WTC11 (cell line): Measurements from ENCODE around the gene RGS11. TPM values are rescaled to one million over a fixed set of nuclear protein-coding genes. Genes with fewer than 3 reads are reported as not detected.
A peak's percentile ranks its signal among the peaks of the same experiment; 100 is the strongest.

Experiments used
- ATAC-seq: fragments of 200-7000 bp; cut with Tn5 transposase; 2 replicates; pipeline ENCODE4 v1.10.0; 2021; ENCODE audit warnings: mild to moderate bottlenecking, moderate library complexity
- CTCF ChIA-PET: fragments of 300-600 bp; sonication (Branson Sonifier 250); formaldehyde crosslinking; loops from one replicate; lab custom pipeline; 2021; ENCODE audit warnings: antibody characterized with exemption; lab: Charles Lee
- POLR2A ChIA-PET: fragments of 350-600 bp; sonication (Branson Sonifier 250); formaldehyde crosslinking; loops from one replicate; lab custom pipeline; 2021; ENCODE audit warnings: antibody characterized with exemption; lab: Charles Lee
- DNase-seq: peaks from one replicate; pipeline ENCODE4 v3.0.0; 2021; ENCODE audit warnings: low spot score
- H3K27ac Mint-ChIP-seq: 2 replicates; pipeline ENCODE4 v1.8.0; 2021; ENCODE audit warnings: mixed read lengths
- H3K27me3 Mint-ChIP-seq: 2 replicates; pipeline ENCODE4 v1.8.0; 2021; ENCODE audit warnings: low read depth, mild to moderate bottlenecking, moderate library complexity, mixed read lengths
- H3K36me3 Mint-ChIP-seq: 2 replicates; pipeline ENCODE4 v1.8.0; 2021; ENCODE audit warnings: mixed read lengths
- H3K4me1 Mint-ChIP-seq: 2 replicates; pipeline ENCODE4 v1.8.0; 2022; ENCODE audit warnings: mixed read lengths
- H3K4me3 Mint-ChIP-seq: 2 replicates; pipeline ENCODE4 v1.8.0; 2021; ENCODE audit warnings: mild to moderate bottlenecking, moderate library complexity, mixed read lengths
- H3K9me3 Mint-ChIP-seq: 2 replicates; pipeline ENCODE4 v1.8.0; 2021; ENCODE audit warnings: mixed read lengths
- ELF4 ChIP-seq: sonication (generic); formaldehyde crosslinking; IDR thresholded peaks from 2 replicates; pipeline ENCODE4 v1.8.1; 2022; ENCODE audit warnings: low read depth, mild to moderate bottlenecking, moderate library complexity, missing genetic modification reagents
- HMGA2 ChIP-seq: fragments of 250-450 bp; sonication (Bioruptor Pico); IDR thresholded peaks from 2 replicates; pipeline ENCODE4 v1.4.0; 2021; ENCODE audit warnings: mild to moderate bottlenecking, moderate library complexity
- IRF2 ChIP-seq: sonication (generic); formaldehyde crosslinking; IDR thresholded peaks from 2 replicates; pipeline ENCODE4 v1.8.0; 2022; ENCODE audit warnings: low read depth, missing genetic modification reagents, borderline replicate concordance
- JAZF1 ChIP-seq: fragments of 250-450 bp; sonication (Bioruptor Pico); IDR thresholded peaks from 2 replicates; pipeline ENCODE4 v1.9.0; 2021; ENCODE audit warnings: moderate library complexity, mild to moderate bottlenecking, inconsistent platforms
- NFE2L1 ChIP-seq: sonication (generic); formaldehyde crosslinking; IDR thresholded peaks from 2 replicates; pipeline ENCODE4 v1.8.1; 2023; ENCODE audit warnings: missing genetic modification reagents
- NFYB ChIP-seq: sonication (generic); formaldehyde crosslinking; conservative IDR thresholded peaks from 2 replicates; pipeline ENCODE4 v1.8.0; 2022; ENCODE audit warnings: low read depth, missing genetic modification reagents
- SMAD4 ChIP-seq: sonication (generic); formaldehyde crosslinking; IDR thresholded peaks from 2 replicates; pipeline ENCODE4 v1.8.0; 2022; ENCODE audit warnings: mild to moderate bottlenecking, missing genetic modification reagents
- TCF7 ChIP-seq: sonication (generic); formaldehyde crosslinking; IDR thresholded peaks from 2 replicates; pipeline ENCODE4 v1.8.0; 2022; ENCODE audit warnings: mild to moderate bottlenecking, low read depth, missing genetic modification reagents, moderate library complexity
- TP53 ChIP-seq: sonication (generic); formaldehyde crosslinking; IDR thresholded peaks from 2 replicates; pipeline ENCODE4 v1.8.1; 2023; ENCODE audit warnings: mild to moderate bottlenecking, missing genetic modification reagents
- ZNF219 ChIP-seq: sonication (generic); formaldehyde crosslinking; IDR thresholded peaks from 2 replicates; pipeline ENCODE4 v1.8.0; 2023; ENCODE audit warnings: missing genetic modification reagents, mild to moderate bottlenecking, borderline replicate concordance
- ZNF263 ChIP-seq: sonication (generic); formaldehyde crosslinking; IDR thresholded peaks from 2 replicates; pipeline ENCODE4 v1.8.1; 2022; ENCODE audit warnings: low read depth, mild to moderate bottlenecking, moderate library complexity, missing genetic modification reagents
- ZNF671 ChIP-seq: fragments of 250-450 bp; sonication (Bioruptor Pico); IDR thresholded peaks from 2 replicates; pipeline ENCODE4 v1.8.0; 2021; ENCODE audit warnings: mild to moderate bottlenecking
- total RNA-seq: library from RNA; stranded (reverse); gene quantifications from 3 replicates; pipeline ENCODE4 v1.2.3, GENCODE V29; 2021
- TF ChIP-seq, protein P1 (sequence below): sonication (generic); formaldehyde crosslinking; IDR thresholded peaks from 2 replicates; pipeline ENCODE4 v1.8.1; 2023; ENCODE audit warnings: mild to moderate bottlenecking, missing genetic modification reagents, borderline replicate concordance
- TF ChIP-seq, protein P2 (sequence below): sonication (generic); formaldehyde crosslinking; IDR thresholded peaks from 2 replicates; pipeline ENCODE4 v1.8.1; 2023; ENCODE audit warnings: mild to moderate bottlenecking, missing genetic modification reagents, moderate library complexity
- TF ChIP-seq, protein P3 (sequence below): sonication (generic); formaldehyde crosslinking; IDR thresholded peaks from 2 replicates; pipeline ENCODE4 v1.8.1; 2022; ENCODE audit warnings: mild to moderate bottlenecking, moderate library complexity, missing genetic modification reagents
- TF ChIP-seq, protein P4 (sequence below): sonication (generic); formaldehyde crosslinking; IDR thresholded peaks from 2 replicates; pipeline ENCODE4 v1.8.0; 2023; ENCODE audit warnings: missing genetic modification reagents
- TF ChIP-seq, protein P5 (sequence below): sonication (generic); formaldehyde crosslinking; IDR thresholded peaks from 2 replicates; pipeline ENCODE4 v1.8.0; 2023; ENCODE audit warnings: mild to moderate bottlenecking, missing genetic modification reagents
- TF ChIP-seq, protein P6 (sequence below): sonication (generic); formaldehyde crosslinking; IDR thresholded peaks from 2 replicates; pipeline ENCODE4 v1.8.1; 2023; ENCODE audit warnings: mild to moderate bottlenecking, missing genetic modification reagents, moderate library complexity
- TF ChIP-seq, protein P7 (sequence below): sonication (generic); formaldehyde crosslinking; IDR thresholded peaks from 2 replicates; pipeline ENCODE4 v1.8.1; 2022; ENCODE audit warnings: low read depth, missing genetic modification reagents, borderline replicate concordance

The RGS11 gene
- total RNA-seq, 1 experiment from 2014 or later = 1.8 TPM

DNA sequence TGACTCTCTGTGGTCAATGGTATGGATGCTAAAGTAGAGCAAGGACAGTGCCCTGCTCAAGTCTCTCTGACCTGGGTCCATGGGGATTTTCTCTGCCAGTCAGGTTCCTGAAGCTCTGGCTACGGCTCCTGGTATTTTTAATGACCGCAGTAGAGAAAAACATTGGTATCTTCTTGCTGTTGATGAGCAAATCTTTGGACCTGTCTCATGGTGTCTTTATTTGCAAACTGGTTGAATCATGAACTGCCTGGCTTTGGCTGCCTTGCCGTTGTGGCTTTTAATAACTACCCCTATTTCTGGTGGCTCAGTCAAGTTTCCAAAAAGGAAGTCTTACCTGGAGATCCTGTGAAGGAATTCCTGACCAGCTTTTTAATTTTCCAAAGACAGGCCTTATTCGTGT, 32.4 kb downstream of the RGS11 start:
- POLR2A ChIA-PET = no interaction called here
- no peak for ATAC-seq
- CTCF ChIA-PET = interaction anchor here (0.8 to 1.7 kb wide), 2 partner anchors 76 to 110 kb away, joined by 3 to 6 read pairs; no protein-coding TSS in a partner anchor
- H3K9me3 Mint-ChIP-seq = no peaks in the 10 kb centered on the region
- DNase-seq = no peak
- no peaks in the 10 kb centered on the region for H3K27me3 Mint-ChIP-seq
- H3K27ac Mint-ChIP-seq = no peak overlapping the region
- no peak for TF ChIP-seq ZNF219
- TF ChIP-seq SMAD4 (CRISPR knock-in tag) = no peak
- TF ChIP-seq, protein P1, sequence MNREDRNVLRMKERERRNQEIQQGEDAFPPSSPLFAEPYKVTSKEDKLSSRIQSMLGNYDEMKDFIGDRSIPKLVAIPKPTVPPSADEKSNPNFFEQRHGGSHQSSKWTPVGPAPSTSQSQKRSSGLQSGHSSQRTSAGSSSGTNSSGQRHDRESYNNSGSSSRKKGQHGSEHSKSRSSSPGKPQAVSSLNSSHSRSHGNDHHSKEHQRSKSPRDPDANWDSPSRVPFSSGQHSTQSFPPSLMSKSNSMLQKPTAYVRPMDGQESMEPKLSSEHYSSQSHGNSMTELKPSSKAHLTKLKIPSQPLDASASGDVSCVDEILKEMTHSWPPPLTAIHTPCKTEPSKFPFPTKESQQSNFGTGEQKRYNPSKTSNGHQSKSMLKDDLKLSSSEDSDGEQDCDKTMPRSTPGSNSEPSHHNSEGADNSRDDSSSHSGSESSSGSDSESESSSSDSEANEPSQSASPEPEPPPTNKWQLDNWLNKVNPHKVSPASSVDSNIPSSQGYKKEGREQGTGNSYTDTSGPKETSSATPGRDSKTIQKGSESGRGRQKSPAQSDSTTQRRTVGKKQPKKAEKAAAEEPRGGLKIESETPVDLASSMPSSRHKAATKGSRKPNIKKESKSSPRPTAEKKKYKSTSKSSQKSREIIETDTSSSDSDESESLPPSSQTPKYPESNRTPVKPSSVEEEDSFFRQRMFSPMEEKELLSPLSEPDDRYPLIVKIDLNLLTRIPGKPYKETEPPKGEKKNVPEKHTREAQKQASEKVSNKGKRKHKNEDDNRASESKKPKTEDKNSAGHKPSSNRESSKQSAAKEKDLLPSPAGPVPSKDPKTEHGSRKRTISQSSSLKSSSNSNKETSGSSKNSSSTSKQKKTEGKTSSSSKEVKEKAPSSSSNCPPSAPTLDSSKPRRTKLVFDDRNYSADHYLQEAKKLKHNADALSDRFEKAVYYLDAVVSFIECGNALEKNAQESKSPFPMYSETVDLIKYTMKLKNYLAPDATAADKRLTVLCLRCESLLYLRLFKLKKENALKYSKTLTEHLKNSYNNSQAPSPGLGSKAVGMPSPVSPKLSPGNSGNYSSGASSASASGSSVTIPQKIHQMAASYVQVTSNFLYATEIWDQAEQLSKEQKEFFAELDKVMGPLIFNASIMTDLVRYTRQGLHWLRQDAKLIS (CRISPR knock-in tag) = no peak
- TF ChIP-seq, protein P2, sequence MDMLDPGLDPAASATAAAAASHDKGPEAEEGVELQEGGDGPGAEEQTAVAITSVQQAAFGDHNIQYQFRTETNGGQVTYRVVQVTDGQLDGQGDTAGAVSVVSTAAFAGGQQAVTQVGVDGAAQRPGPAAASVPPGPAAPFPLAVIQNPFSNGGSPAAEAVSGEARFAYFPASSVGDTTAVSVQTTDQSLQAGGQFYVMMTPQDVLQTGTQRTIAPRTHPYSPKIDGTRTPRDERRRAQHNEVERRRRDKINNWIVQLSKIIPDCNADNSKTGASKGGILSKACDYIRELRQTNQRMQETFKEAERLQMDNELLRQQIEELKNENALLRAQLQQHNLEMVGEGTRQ = no peak
- TF ChIP-seq ZNF263 = no peak
- no peaks in the 10 kb centered on the region for H3K4me1 Mint-ChIP-seq
- H3K4me3 Mint-ChIP-seq = no peak overlapping the region
- H3K36me3 Mint-ChIP-seq = no peaks in the 10 kb centered on the region

DNA sequence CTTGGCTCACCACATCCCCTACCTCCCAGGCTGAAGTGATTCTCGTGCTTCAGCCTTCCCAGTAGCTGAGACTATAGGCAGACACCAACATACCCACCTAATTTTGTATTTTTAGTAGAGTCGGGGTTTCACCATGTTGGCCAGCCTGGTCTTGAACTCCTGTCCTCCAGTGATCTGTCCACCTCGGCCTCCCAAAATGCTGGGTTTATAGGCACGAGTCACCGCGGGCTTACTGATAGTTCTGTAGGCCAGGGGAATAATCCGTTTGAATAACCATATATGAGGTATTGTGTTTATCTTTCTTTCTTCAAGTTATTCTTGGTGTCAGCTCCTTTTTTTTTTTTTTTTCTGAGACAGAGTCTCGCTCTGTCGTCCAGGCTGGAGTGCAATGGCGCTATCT, 33.5 kb downstream of the RGS11 start:
- POLR2A ChIA-PET = interaction anchor here (0.7 kb wide), 1 partner anchor 116 kb away, joined by 4 read pairs; no protein-coding TSS in a partner anchor
- peaks cover 3% of the 10 kb centered on the region for H3K36me3 Mint-ChIP-seq
- no peak for ATAC-seq
- CTCF ChIA-PET = interaction anchor here (1.2 kb wide), 1 partner anchor 120 kb away, joined by 3 read pairs; no protein-coding TSS in a partner anchor
- H3K4me1 Mint-ChIP-seq = no peaks in the 10 kb centered on the region
- no peaks in the 10 kb centered on the region for H3K9me3 Mint-ChIP-seq
- H3K4me3 Mint-ChIP-seq = no peak overlapping the region
- H3K27ac Mint-ChIP-seq = peak overlapping the region; percentile 60
- no peak for DNase-seq
- TF ChIP-seq JAZF1 (CRISPR knock-in tag) (no peak), TP53 (CRISPR knock-in tag) (no peak), HMGA2 (CRISPR knock-in tag) (no peak), IRF2 (no peak), ELF4 (no peak), ZNF263 (no peak), NFE2L1 (no peak), ZNF671 (CRISPR knock-in tag) (no peak), TCF7 (no peak), NFYB (CRISPR knock-in tag) (no peak)
- TF ChIP-seq, protein P2 = no peak
- TF ChIP-seq, protein P3, sequence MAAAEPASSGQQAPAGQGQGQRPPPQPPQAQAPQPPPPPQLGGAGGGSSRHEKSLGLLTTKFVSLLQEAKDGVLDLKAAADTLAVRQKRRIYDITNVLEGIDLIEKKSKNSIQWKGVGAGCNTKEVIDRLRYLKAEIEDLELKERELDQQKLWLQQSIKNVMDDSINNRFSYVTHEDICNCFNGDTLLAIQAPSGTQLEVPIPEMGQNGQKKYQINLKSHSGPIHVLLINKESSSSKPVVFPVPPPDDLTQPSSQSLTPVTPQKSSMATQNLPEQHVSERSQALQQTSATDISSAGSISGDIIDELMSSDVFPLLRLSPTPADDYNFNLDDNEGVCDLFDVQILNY = no peak
- TF ChIP-seq, protein P4, sequence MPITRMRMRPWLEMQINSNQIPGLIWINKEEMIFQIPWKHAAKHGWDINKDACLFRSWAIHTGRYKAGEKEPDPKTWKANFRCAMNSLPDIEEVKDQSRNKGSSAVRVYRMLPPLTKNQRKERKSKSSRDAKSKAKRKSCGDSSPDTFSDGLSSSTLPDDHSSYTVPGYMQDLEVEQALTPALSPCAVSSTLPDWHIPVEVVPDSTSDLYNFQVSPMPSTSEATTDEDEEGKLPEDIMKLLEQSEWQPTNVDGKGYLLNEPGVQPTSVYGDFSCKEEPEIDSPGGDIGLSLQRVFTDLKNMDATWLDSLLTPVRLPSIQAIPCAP (CRISPR knock-in tag) = no peak
- TF ChIP-seq, protein P5, sequence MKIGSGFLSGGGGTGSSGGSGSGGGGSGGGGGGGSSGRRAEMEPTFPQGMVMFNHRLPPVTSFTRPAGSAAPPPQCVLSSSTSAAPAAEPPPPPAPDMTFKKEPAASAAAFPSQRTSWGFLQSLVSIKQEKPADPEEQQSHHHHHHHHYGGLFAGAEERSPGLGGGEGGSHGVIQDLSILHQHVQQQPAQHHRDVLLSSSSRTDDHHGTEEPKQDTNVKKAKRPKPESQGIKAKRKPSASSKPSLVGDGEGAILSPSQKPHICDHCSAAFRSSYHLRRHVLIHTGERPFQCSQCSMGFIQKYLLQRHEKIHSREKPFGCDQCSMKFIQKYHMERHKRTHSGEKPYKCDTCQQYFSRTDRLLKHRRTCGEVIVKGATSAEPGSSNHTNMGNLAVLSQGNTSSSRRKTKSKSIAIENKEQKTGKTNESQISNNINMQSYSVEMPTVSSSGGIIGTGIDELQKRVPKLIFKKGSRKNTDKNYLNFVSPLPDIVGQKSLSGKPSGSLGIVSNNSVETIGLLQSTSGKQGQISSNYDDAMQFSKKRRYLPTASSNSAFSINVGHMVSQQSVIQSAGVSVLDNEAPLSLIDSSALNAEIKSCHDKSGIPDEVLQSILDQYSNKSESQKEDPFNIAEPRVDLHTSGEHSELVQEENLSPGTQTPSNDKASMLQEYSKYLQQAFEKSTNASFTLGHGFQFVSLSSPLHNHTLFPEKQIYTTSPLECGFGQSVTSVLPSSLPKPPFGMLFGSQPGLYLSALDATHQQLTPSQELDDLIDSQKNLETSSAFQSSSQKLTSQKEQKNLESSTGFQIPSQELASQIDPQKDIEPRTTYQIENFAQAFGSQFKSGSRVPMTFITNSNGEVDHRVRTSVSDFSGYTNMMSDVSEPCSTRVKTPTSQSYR (CRISPR knock-in tag) = no peak
- TF ChIP-seq, protein P6, sequence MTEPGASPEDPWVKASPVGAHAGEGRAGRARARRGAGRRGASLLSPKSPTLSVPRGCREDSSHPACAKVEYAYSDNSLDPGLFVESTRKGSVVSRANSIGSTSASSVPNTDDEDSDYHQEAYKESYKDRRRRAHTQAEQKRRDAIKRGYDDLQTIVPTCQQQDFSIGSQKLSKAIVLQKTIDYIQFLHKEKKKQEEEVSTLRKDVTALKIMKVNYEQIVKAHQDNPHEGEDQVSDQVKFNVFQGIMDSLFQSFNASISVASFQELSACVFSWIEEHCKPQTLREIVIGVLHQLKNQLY = no peak
- TF ChIP-seq, protein P7, sequence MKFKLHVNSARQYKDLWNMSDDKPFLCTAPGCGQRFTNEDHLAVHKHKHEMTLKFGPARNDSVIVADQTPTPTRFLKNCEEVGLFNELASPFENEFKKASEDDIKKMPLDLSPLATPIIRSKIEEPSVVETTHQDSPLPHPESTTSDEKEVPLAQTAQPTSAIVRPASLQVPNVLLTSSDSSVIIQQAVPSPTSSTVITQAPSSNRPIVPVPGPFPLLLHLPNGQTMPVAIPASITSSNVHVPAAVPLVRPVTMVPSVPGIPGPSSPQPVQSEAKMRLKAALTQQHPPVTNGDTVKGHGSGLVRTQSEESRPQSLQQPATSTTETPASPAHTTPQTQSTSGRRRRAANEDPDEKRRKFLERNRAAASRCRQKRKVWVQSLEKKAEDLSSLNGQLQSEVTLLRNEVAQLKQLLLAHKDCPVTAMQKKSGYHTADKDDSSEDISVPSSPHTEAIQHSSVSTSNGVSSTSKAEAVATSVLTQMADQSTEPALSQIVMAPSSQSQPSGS (CRISPR knock-in tag) = no peak
- H3K27me3 Mint-ChIP-seq = no peaks in the 10 kb centered on the region
